Stimulated activated CD4-positive, alpha-beta T cell treated with anti-CD3 and anti-CD28 coated beads, Interleukin-2, amount 100 ng/mL, for 24 hours (primary cell): ENCODE results near the gene SLC24A4.

Experiments
- DNase-seq, 2 donors: peaks; one replicate each; pipeline ENCODE4 v3.0.0-alpha.2; 2020

The SLC24A4 gene

DNA sequence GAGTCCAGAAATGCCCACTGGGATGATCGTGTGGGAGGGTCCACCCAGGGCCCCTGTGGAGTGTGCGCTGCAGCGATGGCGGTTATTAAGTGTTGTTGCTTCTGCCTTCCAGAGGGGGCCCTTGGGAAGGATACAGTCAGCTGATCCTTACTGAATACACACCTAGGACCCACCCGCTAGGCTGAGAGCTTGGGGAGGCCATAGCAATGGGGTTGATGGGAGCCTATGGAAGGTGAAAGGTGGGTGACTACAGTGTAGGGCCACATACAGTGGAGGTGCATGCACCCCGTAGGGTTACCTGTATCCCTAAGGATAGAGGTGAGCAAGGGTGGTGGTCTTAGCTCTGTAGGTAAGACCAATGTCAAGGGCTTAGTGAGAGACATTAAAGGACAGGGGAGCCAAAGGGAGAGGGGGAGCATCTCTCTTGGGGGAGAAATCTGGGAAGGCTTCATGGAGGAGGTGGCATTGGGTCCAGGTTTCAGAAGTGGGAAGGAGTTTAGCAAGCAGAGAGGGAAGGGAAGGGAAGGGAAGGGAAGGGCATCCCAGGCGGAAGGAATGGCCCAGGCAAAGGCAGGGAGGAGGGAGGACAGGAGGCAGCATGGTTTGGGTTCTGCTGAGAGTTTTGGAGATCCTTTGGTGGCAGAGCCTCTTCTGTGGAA, 117.5 kb downstream of the SLC24A4 start:
- DNase-seq = no peak

GRCh38 chr14:92441751-92442504, 119.0 kb downstream of the SLC24A4 start:
- no peak for DNase-seq

GRCh38 chr14:92443167-92443566, 120.2 kb downstream of the SLC24A4 start:
- no peak for DNase-seq

- DNase-seq = no peak
Measured at GRCh38 chr14:92443741-92444140, 120.8 kb downstream of the SLC24A4 start.

GRCh38 chr14:92446771-92447170, 123.8 kb downstream of the SLC24A4 start:
- DNase-seq = no peak

- DNase-seq = no peak
Measured at GRCh38 chr14:92447416-92448197, 124.6 kb downstream of the SLC24A4 start.

DNA sequence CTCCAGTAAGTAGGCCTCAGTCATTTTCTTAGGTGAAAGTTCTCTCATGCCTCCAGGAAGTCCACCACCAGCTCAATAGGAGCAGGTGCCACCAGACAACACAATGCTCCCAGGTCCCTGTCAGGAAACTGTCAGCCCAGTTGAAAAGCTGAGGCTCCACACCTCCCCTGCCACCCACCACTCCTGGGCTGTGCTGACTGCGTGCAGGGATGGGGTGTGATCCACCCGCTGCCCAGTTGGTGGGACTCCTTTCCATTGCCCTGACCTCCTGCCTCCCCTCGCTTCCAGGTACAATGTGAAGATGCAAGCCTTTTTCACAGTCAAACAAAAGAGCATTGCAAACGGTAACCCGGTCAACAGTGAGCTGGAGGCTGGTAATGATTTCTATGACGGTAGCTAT, 125.8 kb downstream of the SLC24A4 start:
- no peak for DNase-seq

DNA sequence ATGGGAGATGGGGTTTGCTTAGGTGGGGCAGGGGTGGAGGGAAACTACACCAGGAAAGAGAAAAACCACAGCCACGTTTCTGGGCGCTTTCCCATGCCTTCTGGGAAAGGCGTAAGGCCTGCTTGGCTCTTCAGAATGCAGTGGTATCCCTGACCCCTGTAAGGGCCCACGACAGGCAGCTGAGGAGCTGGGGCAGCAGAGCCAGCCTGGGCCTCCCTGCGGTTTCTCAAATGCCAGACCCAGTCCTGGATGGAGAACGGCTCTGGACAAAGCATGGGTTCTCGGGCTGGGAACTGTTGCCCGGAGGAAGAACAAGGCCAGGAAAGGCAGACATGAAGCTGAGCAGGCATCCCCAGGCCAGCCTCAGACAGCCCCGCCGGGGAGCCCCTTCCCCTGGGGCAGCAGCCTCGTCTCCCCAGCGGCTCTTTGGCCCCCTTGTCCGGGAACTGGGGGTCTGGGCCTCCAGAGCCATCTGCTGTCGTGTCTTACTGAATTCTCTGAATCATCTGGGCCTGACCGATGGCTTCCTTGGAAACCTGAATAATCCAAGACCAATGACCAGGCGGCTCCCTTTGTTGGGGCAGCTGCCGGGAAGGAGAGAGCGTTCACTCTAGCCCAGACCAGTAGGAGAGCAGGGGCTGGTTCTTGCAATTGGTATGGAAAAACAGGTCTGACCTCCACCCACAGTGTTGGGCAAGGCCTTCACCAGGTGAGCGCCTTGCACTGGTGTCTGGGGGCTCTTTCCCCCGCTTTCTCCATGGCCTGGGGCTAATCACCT, 126.6 kb downstream of the SLC24A4 start:
- no peak for DNase-seq

GRCh38 chr14:92450351-92451070, 127.5 kb downstream of the SLC24A4 start:
- no peak for DNase-seq

DNA sequence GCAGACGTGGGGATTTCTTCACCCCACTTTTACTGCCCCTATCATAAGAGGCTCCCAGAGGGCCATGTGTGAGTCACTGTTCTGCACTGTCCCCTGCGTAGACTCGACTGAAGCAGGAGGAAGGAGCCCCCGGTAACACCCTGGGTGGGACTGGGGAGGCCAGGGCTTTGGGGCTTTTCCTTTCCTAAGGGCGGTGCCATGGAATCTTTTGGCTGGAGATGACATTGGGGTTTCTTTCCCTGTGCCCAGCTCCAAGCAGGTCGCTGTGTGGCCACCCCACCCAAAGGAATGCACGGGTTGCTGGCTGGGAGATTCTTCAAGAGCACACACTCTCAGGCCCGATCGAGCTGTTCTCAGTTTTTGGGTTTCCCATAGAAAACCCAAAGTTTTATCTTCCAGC, 128.3 kb downstream of the SLC24A4 start:
- no peak for DNase-seq

- no peak for DNase-seq
Measured at GRCh38 chr14:92451755-92452154, 128.8 kb downstream of the SLC24A4 start.

DNA sequence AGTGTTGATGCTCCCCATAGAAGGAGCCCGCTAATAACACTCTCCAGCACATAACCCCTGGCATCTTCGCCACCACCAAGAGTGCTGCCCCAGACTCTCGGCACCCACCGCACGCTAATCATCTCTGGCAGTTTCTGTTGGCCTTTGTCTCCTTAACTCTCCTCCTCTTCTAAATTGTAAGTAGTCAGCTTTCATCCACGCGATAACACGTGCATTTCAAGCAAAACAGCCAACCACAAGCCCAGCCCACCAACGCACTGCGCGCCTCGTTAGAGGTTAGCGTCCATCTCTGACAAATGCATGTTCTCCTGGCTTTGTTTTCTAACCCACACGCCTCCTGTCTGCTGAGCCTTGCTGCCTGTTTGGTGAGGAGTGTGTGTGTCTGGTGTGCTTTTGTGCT, 129.5 kb downstream of the SLC24A4 start:
- DNase-seq = no peak

- no peak for DNase-seq
Measured at GRCh38 chr14:92453691-92454090, 130.7 kb downstream of the SLC24A4 start.

DNA sequence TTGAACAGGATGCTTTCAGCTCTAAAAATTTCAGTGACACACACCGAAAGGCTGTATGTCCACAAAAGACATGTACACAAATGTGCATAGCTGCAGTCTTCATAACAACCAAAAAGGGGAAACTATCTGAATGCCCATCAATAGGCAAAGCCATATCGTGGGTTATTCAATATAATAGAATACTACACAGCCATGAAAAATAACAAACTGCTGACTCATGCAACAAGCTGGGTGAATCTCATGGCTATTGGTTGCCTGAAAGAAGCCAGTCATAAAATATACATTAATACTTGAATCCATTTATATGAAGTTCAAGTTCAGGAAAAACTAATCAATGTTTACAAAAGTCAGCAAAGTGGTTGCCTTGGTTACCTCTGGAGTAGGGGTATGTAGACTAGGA, 132.3 kb downstream of the SLC24A4 start:
- no peak for DNase-seq

DNA sequence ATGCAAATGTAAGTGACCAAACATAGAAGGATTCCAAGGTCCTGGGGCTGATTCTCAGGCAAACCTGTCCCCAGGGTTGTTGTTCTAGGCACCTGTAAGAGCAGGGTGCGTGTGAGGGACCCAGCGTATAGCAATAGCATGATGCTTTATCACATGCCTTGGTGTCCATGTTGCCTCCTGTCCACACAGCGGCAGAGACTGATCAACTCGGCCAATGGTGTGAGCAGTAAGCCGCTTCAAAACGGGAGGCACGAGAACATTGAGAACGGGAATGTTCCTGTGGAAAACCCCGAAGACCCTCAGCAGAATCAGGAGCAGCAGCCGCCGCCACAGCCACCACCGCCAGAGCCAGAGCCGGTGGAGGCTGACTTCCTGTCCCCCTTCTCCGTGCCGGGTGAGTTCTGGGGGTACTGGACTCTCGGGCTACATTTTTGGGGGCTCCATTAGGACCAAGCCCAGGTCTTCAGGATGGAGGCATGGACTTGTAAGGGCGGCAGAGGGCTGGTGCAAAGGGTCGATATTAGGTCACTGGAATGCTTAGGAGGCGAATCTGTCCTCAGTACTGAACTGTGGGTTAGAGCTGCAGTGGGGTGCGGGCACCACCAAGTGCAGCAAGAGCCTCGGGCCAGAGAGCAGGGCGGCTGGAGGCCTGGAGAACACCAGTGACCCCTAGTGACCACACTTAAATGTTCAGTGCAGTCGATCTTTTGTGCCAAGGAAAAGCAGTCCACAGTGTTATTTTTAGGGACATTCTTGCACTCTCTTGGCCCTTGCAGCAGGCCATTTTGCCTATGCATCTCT, 133.4 kb downstream of the SLC24A4 start:
- peak in 1 of 2 donors; percentile 8 for DNase-seq

- DNase-seq = no peak
Measured at GRCh38 chr14:92457016-92457565, 134.1 kb downstream of the SLC24A4 start.

DNA sequence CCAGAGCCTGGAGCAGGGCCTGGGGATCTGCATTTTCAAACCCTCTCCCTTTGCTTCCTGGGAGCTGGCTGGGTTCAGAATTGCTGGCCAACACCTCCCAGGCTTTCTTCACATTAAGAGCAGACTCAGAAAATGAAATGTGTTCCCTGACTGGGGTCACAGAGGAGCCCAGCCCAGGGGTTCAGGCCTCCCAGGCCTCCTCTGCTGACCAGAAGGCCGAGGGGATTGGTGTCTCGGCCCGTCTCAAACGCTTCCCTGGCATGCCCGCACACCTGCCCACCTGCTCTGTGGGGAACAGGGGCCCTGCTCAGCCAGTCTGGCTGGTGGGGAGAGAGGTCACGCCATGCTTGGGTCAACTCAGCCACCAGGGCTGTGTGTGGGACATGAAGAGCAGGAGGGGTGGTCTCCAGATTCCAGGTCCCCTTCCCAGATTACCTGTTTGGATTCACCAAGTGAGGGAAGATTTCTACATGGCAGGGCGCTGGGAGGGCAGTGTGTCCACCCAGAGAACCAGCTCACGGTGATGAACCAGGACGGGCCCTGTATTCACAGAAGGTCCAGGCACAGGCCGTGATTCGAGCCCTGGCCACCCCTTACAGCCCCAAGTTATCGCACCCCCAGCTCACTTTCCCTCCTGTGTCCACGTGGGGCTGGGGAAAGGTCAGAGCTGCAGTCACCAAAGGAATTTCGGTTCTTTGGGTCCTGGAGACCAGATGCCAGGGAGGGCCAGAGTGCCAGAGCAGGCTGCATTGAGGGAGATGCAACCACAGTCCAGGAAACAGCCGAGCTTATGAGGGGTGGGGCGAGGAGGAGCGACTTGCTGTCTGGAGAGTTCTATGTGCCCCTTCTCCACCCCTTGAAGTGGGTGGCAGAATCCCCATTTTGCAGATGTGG, 135.4 kb downstream of the SLC24A4 start:
- DNase-seq = no peak

DNA sequence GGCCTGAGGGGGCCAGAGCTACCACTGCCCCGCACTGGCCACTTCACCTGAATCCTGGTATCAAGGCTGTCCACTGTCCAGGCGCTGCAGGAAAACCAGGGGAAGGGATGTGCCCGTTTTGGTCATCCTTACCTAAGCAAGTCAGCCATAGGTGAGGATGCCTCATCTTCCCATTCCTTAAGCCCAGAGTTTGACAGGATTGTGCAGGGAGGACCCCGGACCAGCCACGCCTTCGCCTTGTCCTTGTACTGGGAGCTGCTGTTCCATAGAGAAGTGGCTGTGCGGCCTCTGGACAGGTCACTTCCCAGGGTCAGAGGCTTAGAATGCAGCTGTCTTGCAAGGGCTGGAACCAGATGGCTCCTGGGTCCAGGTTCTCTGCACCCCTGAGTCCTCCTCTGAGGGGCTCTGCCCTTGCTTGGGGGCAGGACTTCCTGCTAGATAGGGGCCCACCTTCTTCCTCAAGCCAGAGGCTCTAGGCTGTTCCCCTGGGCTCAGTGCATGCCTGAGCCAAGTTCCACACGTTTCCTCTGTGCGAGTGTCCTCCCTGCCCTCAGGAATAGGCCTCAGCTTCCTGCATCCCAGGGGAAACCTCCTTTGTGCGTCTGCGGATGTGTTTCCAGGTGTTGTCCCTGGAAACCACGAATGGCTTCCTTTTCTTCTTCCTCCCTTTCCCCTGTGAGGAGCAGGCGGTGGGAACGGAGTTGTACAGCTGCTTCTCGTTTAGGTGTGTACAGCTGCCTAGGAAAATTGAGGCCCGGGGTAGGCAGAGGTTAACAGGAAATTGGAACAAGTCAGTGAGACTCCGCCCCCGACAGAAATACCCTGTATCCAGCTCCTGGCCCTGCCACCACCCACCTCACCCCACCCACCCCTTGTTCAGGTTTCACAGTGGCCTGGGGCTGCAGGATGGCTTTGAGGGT, 136.3 kb downstream of the SLC24A4 start:
- DNase-seq = no peak

DNA sequence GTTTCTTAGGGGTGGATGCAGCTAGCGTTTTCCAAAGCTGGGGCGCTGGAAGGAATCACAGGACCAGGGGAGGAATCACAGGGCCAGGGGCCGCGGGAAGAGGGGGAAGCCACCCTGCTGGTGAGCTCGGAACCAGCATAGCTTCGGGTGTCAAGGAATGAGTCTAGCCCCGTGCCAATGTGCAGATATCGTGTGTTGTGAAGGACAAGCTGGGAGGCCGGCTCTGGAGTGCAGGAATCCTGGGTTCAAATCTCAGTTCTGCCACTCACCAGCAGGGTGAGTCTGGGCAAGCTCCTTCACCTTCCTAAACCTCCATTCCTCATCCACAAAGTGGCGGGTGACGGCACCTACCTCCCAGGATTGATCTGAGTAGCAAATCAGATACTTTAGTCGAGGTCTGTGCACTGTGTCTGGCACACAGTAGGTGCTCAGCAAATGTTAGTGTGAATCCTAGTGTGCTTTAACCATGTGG, 137.0 kb downstream of the SLC24A4 start:
- DNase-seq = no peak
